GM23338 (cell line): ENCODE results near the gene ASB1. TPM values are rescaled to one million over a fixed set of nuclear protein-coding genes. Genes with fewer than 3 reads are reported as not detected.

Experiments
- ATAC-seq: fragments of 200-7000 bp; cut with Tn5 transposase; 3 replicates; pipeline ENCODE4 v1.9.1; 2020
- DNase-seq: peaks from one replicate; pipeline ENCODE4 v3.0.0-alpha.2; 2015; ENCODE audit warnings: low spot score
- H2AFZ ChIP-seq: fragments of 200-600 bp; sonication (generic); 2 replicates; pipeline ENCODE4 v1.8.0; 2016; ENCODE audit warnings: antibody characterized with exemption, mild to moderate bottlenecking, moderate library complexity
- H3F3A ChIP-seq: fragments of 200-600 bp; sonication (generic); replicated peaks from 2 replicates; pipeline ENCODE4 v1.8.0; 2017; ENCODE audit warnings: antibody characterized with exemption, mixed run types, low read depth
- H3K27ac ChIP-seq: fragments of 200-600 bp; sonication (generic); 2 replicates; pipeline ENCODE4 v1.6.1; 2016; ENCODE audit warnings: low read depth
- H3K27me3 ChIP-seq: fragments of 200-600 bp; sonication (generic); 2 replicates; pipeline ENCODE4 v1.8.0; 2016; ENCODE audit warnings: mild to moderate bottlenecking, mixed run types, moderate library complexity; ENCODE audit not compliant: insufficient read depth
- H3K36me3 ChIP-seq: fragments of 200-600 bp; sonication (generic); 2 replicates; pipeline ENCODE4 v1.8.0; 2016; ENCODE audit warnings: mild to moderate bottlenecking; ENCODE audit not compliant: insufficient read depth
- H3K4me1 ChIP-seq: fragments of 200-600 bp; sonication (generic); 2 replicates; pipeline ENCODE4 v1.8.0; 2016; ENCODE audit warnings: mild to moderate bottlenecking, moderate library complexity; ENCODE audit not compliant: insufficient read depth
- H3K4me2 ChIP-seq: fragments of 200-600 bp; sonication (generic); 2 replicates; pipeline ENCODE4 v1.7.1; 2017; ENCODE audit warnings: mixed run types
- H3K4me3 ChIP-seq: fragments of 200-600 bp; sonication (generic); 2 replicates; pipeline ENCODE4 v1.6.1; 2016; ENCODE audit warnings: mixed run types
- H3K79me2 ChIP-seq: fragments of 200-600 bp; sonication (generic); replicated peaks from 2 replicates; pipeline ENCODE4 v1.8.0; 2017; ENCODE audit warnings: mild to moderate bottlenecking; ENCODE audit not compliant: insufficient read depth
- H3K9me2 ChIP-seq: fragments of 200-600 bp; sonication (generic); 2 replicates; pipeline ENCODE4 v1.8.0; 2017; ENCODE audit not compliant: insufficient read depth
- H4K20me1 ChIP-seq: fragments of 200-600 bp; sonication (generic); replicated peaks from 2 replicates; pipeline ENCODE4 v1.8.0; 2017; ENCODE audit warnings: mild to moderate bottlenecking; ENCODE audit not compliant: insufficient read depth
- H3K27ac Mint-ChIP-seq: 2 replicates; pipeline ENCODE4 v1.8.0; 2020; ENCODE audit warnings: inconsistent platforms, mild to moderate bottlenecking, moderate library complexity, mixed read lengths
- H3K27me3 Mint-ChIP-seq: 3 replicates; pipeline ENCODE4 v1.8.0; 2022; ENCODE audit warnings: low read depth, mild to moderate bottlenecking, moderate library complexity, mixed read lengths, inconsistent platforms; ENCODE audit not compliant: insufficient read depth, poor library complexity
- H3K36me3 Mint-ChIP-seq: 3 replicates; pipeline ENCODE4 v1.8.0; 2021; ENCODE audit warnings: low read depth, mild to moderate bottlenecking, inconsistent platforms, moderate library complexity, mixed read lengths
- H3K4me1 Mint-ChIP-seq: 3 replicates; pipeline ENCODE4 v1.8.0; 2020; ENCODE audit warnings: mild to moderate bottlenecking, inconsistent platforms, mixed read lengths
- H3K4me3 Mint-ChIP-seq: 3 replicates; pipeline ENCODE4 v1.8.0; 2021; ENCODE audit warnings: moderate library complexity, mild to moderate bottlenecking, inconsistent platforms, mixed read lengths
- H3K9me3 Mint-ChIP-seq: 3 replicates; pipeline ENCODE4 v1.8.0; 2020; ENCODE audit warnings: moderate library complexity, mild to moderate bottlenecking, inconsistent platforms, mixed read lengths
- CREB1 ChIP-seq: fragments of 250-450 bp; sonication (Bioruptor Pico); IDR thresholded peaks from 2 replicates; pipeline ENCODE4 v1.5.0; 2020; ENCODE audit warnings: low read depth, mild to moderate bottlenecking, moderate library complexity
- JUNB ChIP-seq: IDR thresholded peaks from one replicate; pipeline ENCODE4 v1.6.1; 2016; ENCODE audit warnings: antibody characterized with exemption; ENCODE audit not compliant: unreplicated experiment
- POLR2AphosphoS5 ChIP-seq: IDR thresholded peaks from 2 replicates; pipeline ENCODE4 v1.6.1; 2016; ENCODE audit warnings: antibody characterized with exemption, low read depth
- ZNF114 ChIP-seq: fragments of 250-450 bp; sonication (Bioruptor Pico); IDR thresholded peaks from 2 replicates; pipeline ENCODE4 v1.5.0; 2020; ENCODE audit warnings: mild to moderate bottlenecking, moderate library complexity
- ZNF331 ChIP-seq: fragments of 250-450 bp; sonication (Bioruptor Pico); IDR thresholded peaks from 2 replicates; pipeline ENCODE4 v1.5.0; 2020; ENCODE audit warnings: low read depth, mild to moderate bottlenecking, moderate library complexity
- ZNF462 ChIP-seq: fragments of 250-450 bp; sonication (Bioruptor Pico); IDR thresholded peaks from 2 replicates; pipeline ENCODE4 v1.5.0; 2020; ENCODE audit warnings: mild to moderate bottlenecking, moderate library complexity
- polyA plus RNA-seq: library from polyadenylated mRNA; unstranded; fragments of >200 nt; fragmentation: Nextera tagmentation; extraction: Ambion mirVana; gene quantifications from 2 replicates; pipeline ENCODE4 v1.2.1, GENCODE V29; 2016
- total RNA-seq: library from RNA; depleted of rRNA; stranded (reverse); fragments of >200 nt; shearing (Covaris generic); gene quantifications from 2 replicates; pipeline ENCODE4 v1.2.3, GENCODE V29; 2014

The ASB1 gene
- total and polyA plus RNA-seq, 2 experiments from 2014 or later, result 21.5 to 23.9 TPM

- TF ChIP-seq ZNF462 (CRISPR knock-in tag) (no peak), JUNB (no peak)
These were observed 61.1 kb downstream of the ASB1 start (continued) for GRCh38 chr2:238487652-238488346.

GRCh38 chr2:238488347-238488826 lies 61.7 kb downstream of the ASB1 start:
- no peak overlapping the region for H3K27ac ChIP-seq
- no peak overlapping the region for H3K4me2 ChIP-seq
- H3K4me3 ChIP-seq, result no peak overlapping the region
- Mint-ChIP-seq H3K4me3 (no peak overlapping the region), H3K4me1 (peaks cover 11% of the 10 kb centered on the region), H3K9me3 (no peaks in the 10 kb centered on the region), H3K36me3 (no peaks in the 10 kb centered on the region), H3K27ac (no peak overlapping the region), H3K27me3 (peaks cover 4% of the 10 kb centered on the region)
- no peaks in the 10 kb centered on the region for H3K79me2 ChIP-seq
- H2AFZ ChIP-seq, result no peak overlapping the region
- no peaks in the 10 kb centered on the region for H4K20me1 ChIP-seq
- no peak for ATAC-seq
- no peaks in the 10 kb centered on the region for H3K9me2 ChIP-seq
- no peaks in the 10 kb centered on the region for H3K4me1 ChIP-seq
- no peaks in the 10 kb centered on the region for H3F3A ChIP-seq
- no peaks in the 10 kb centered on the region for H3K27me3 ChIP-seq
- no peaks in the 10 kb centered on the region for H3K36me3 ChIP-seq
- DNase-seq, result no peak
- TF ChIP-seq CREB1 (CRISPR knock-in tag), result no peak
- TF ChIP-seq ZNF462 (CRISPR knock-in tag), result no peak
- no peak for TF ChIP-seq POLR2AphosphoS5
- no peak for TF ChIP-seq ZNF331 (CRISPR knock-in tag)
- no peak for TF ChIP-seq ZNF114 (CRISPR knock-in tag)
